ENCODE results near the gene MAZ.
"Not testable (repeated sequence)": the region's sequence is repeated elsewhere in the genome, so short reads cannot be mapped to it uniquely, and the experiment has no call there.

MAZ gene

GRCh38 chr16:29806099-29806579, at the start of gene MAZ:
MAZ (plus strand) TSS chr16:29806529; CDS start chr16:29806702, 173 bp downstream.
- DNase-seq, result peak; percentile 78
- Mint-ChIP-seq H3K4me1 (peaks cover 60% of the 10 kb centered on the region), H3K9me3 (no peaks in the 10 kb centered on the region), H3K4me3 (peak within 1 kb of the TSS; percentile 99), H3K36me3 (ENCODE audit: low read depth) (peaks cover 21% of the 10 kb centered on the region), H3K27ac (peak within 1 kb of the TSS; percentile 99), H3K27me3 (ENCODE audit: low read depth, poor library complexity) (peaks cover 3% of the 10 kb centered on the region)
- TF ChIP-seq CTCF (IDR thresholded peaks at IDR 0.05), result no peak

GRCh38 chr16:29756654-29757053, 49.7 kb upstream of the MAZ start:
- Mint-ChIP-seq H3K36me3 (ENCODE audit: low read depth) (no peaks in the 10 kb centered on the region), H3K4me1 (peaks cover 23% of the 10 kb centered on the region), H3K27ac (peak overlapping the region; percentile 64), H3K4me3 (no peak overlapping the region), H3K9me3 (no peaks in the 10 kb centered on the region), H3K27me3 (ENCODE audit: low read depth, poor library complexity) (peaks cover 29% of the 10 kb centered on the region)
- DNase-seq, result no peak
- TF ChIP-seq CTCF (IDR thresholded peaks at IDR 0.05), result no peak

GRCh38 chr16:29757086-29757485, 49.2 kb upstream of the MAZ start:
- DNase-seq; H3K9me3 Mint-ChIP-seq; H3K4me3 Mint-ChIP-seq; H3K36me3 Mint-ChIP-seq (ENCODE audit: low read depth): not testable (repeated sequence)
- H3K27me3 Mint-ChIP-seq (ENCODE audit: low read depth, poor library complexity), result peaks cover 29% of the 10 kb centered on the region
- peak overlapping the region; percentile 64 for H3K27ac Mint-ChIP-seq
- peaks cover 23% of the 10 kb centered on the region for H3K4me1 Mint-ChIP-seq

- Mint-ChIP-seq H3K27ac (peak overlapping the region; percentile 48), H3K27me3 (ENCODE audit: low read depth, poor library complexity) (peaks cover 30% of the 10 kb centered on the region), H3K36me3 (ENCODE audit: low read depth) (no peaks in the 10 kb centered on the region), H3K4me1 (peaks cover 26% of the 10 kb centered on the region), H3K4me3 (no peak overlapping the region), H3K9me3 (no peaks in the 10 kb centered on the region)
- TF ChIP-seq CTCF (IDR thresholded peaks at IDR 0.05), result no peak
- no peak for DNase-seq
Observed at GRCh38 chr16:29757950-29758466, 48.3 kb upstream of the MAZ start.

GRCh38 chr16:29760567-29761279, 45.6 kb upstream of the MAZ start:
- Mint-ChIP-seq H3K36me3 (ENCODE audit: low read depth) (no peaks in the 10 kb centered on the region), H3K4me1 (peaks cover 33% of the 10 kb centered on the region), H3K9me3 (no peaks in the 10 kb centered on the region), H3K27ac (peak overlapping the region; percentile 9), H3K4me3 (no peak overlapping the region), H3K27me3 (ENCODE audit: low read depth, poor library complexity) (peaks cover 42% of the 10 kb centered on the region)
- no peak for TF ChIP-seq CTCF (IDR thresholded peaks at IDR 0.05)
- DNase-seq, result peak; percentile 18

GRCh38 chr16:29761280-29761651, 45.1 kb upstream of the MAZ start:
- H3K27me3 Mint-ChIP-seq (ENCODE audit: low read depth, poor library complexity), result peaks cover 43% of the 10 kb centered on the region
- not testable (repeated sequence) for H3K4me3 Mint-ChIP-seq; H3K36me3 Mint-ChIP-seq (ENCODE audit: low read depth); H3K27ac Mint-ChIP-seq; DNase-seq; H3K9me3 Mint-ChIP-seq
- H3K4me1 Mint-ChIP-seq, result peaks cover 33% of the 10 kb centered on the region

- no peak for DNase-seq
Observed at GRCh38 chr16:29761882-29762281, 44.4 kb upstream of the MAZ start.

More at GRCh38 chr16:29761882-29762281, 44.4 kb upstream of the MAZ start:
- H3K27me3 Mint-ChIP-seq (ENCODE audit: low read depth, poor library complexity), result peaks cover 38% of the 10 kb centered on the region
- peaks cover 29% of the 10 kb centered on the region for H3K4me1 Mint-ChIP-seq
- no peaks in the 10 kb centered on the region for H3K36me3 Mint-ChIP-seq (ENCODE audit: low read depth)
- H3K27ac Mint-ChIP-seq, result no peak overlapping the region
- no peaks in the 10 kb centered on the region for H3K9me3 Mint-ChIP-seq
- TF ChIP-seq CTCF (IDR thresholded peaks at IDR 0.05), result no peak
- H3K4me3 Mint-ChIP-seq, result no peak overlapping the region

Data from nephron progenitor cell (in vitro differentiated cells).